Trophoblast cell (in vitro differentiated cells and primary cell): ENCODE results near the gene VCX3B.
"Not testable (repeated sequence)": the region's sequence is repeated elsewhere in the genome, so short reads cannot be mapped to it uniquely, and the experiment has no call there.

Source experiments
- DNase-seq, 2 donors: peaks; one replicate each; pipeline ENCODE4 v3.0.0-alpha.2; 2016
- H2AFZ ChIP-seq: 2 replicates; pipeline ENCODE4 v1.6.1; 2013; ENCODE audit warnings: low read length, moderate library complexity, mild to moderate bottlenecking; ENCODE audit not compliant: insufficient read depth, poor library complexity
- H2AK5ac ChIP-seq: 2 replicates; pipeline ENCODE4 v1.6.1; 2013; ENCODE audit warnings: mild to moderate bottlenecking, low read length
- H2BK120ac ChIP-seq: 2 replicates; pipeline ENCODE4 v1.6.1; 2013; ENCODE audit warnings: low read length, mild to moderate bottlenecking, moderate library complexity; ENCODE audit not compliant: insufficient read depth, poor library complexity
- H2BK12ac ChIP-seq: 2 replicates; pipeline ENCODE4 v1.6.1; 2013; ENCODE audit warnings: mild to moderate bottlenecking, low read length, moderate library complexity
- H2BK5ac ChIP-seq: 2 replicates; pipeline ENCODE4 v1.6.1; 2013; ENCODE audit warnings: low read length, low read depth, moderate library complexity, mild to moderate bottlenecking; ENCODE audit not compliant: poor library complexity
- H3K14ac ChIP-seq: 2 replicates; pipeline ENCODE4 v1.6.1; 2013; ENCODE audit warnings: mild to moderate bottlenecking, low read length
- H3K18ac ChIP-seq: 2 replicates; pipeline ENCODE4 v1.6.1; 2013; ENCODE audit warnings: mild to moderate bottlenecking, low read length
- H3K23ac ChIP-seq: 2 replicates; pipeline ENCODE4 v1.6.1; 2013; ENCODE audit warnings: low read length
- H3K27ac ChIP-seq: 2 replicates; pipeline ENCODE4 v1.5.1; 2013; ENCODE audit warnings: low read depth, mild to moderate bottlenecking, inconsistent platforms, low read length, moderate library complexity
- H3K27me3 ChIP-seq: 2 replicates; pipeline ENCODE4 v1.6.1; 2013; ENCODE audit warnings: inconsistent platforms, mild to moderate bottlenecking, low read length, moderate library complexity; ENCODE audit not compliant: insufficient read depth
- H3K36me3 ChIP-seq, 2 experiments: 1 replicate in 1 of 2; 2 replicates in 1 of 2; pipeline ENCODE4 v1.6.1; 2013; ENCODE audit warnings: low read length in 2 of 2, mild to moderate bottlenecking in 2 of 2, moderate library complexity in 1 of 2; ENCODE audit not compliant: insufficient read depth in 2 of 2, control insufficient read depth in 1 of 2
- H3K4ac ChIP-seq: 2 replicates; pipeline ENCODE4 v1.6.1; 2013; ENCODE audit warnings: low read depth, mild to moderate bottlenecking, low read length, moderate library complexity
- H3K4me1 ChIP-seq, 2 experiments: 1 replicate in 1 of 2; 2 replicates in 1 of 2; pipeline ENCODE4 v1.6.1; 2013; ENCODE audit warnings: low read length in 2 of 2, mild to moderate bottlenecking in 2 of 2, moderate library complexity in 1 of 2; ENCODE audit not compliant: insufficient read depth in 2 of 2, control insufficient read depth in 1 of 2
- H3K4me2 ChIP-seq: 2 replicates; pipeline ENCODE4 v1.6.1; 2013; ENCODE audit warnings: inconsistent platforms, mild to moderate bottlenecking, low read length, moderate library complexity
- H3K4me3 ChIP-seq: 2 replicates; pipeline ENCODE4 v1.5.1; 2013; ENCODE audit warnings: mild to moderate bottlenecking, low read depth, low read length, inconsistent platforms
- H3K79me1 ChIP-seq: one replicate; pipeline ENCODE4 v1.6.1; 2013; ENCODE audit warnings: low read length
- H3K79me2 ChIP-seq: 2 replicates; pipeline ENCODE4 v1.6.1; 2013; ENCODE audit warnings: low read length, mild to moderate bottlenecking; ENCODE audit not compliant: control insufficient read depth, insufficient read depth, poor library complexity
- H3K9ac ChIP-seq: 2 replicates; pipeline ENCODE4 v1.6.1; 2013; ENCODE audit warnings: mild to moderate bottlenecking, low read length
- H3K9me3 ChIP-seq: 2 replicates; pipeline ENCODE4 v1.6.1; 2013; ENCODE audit warnings: low read depth, mild to moderate bottlenecking, control low read depth, inconsistent platforms, low read length; ENCODE audit not compliant: insufficient read depth
- H4K12ac ChIP-seq: 2 replicates; pipeline ENCODE4 v1.6.1; 2013; ENCODE audit warnings: low read depth, mild to moderate bottlenecking, low read length, moderate library complexity
- H4K8ac ChIP-seq: 2 replicates; pipeline ENCODE4 v1.6.1; 2013; ENCODE audit warnings: low read depth, mild to moderate bottlenecking, low read length, moderate library complexity
- H4K91ac ChIP-seq: one replicate; pipeline ENCODE4 v1.6.1; 2013; ENCODE audit warnings: low read depth, mild to moderate bottlenecking, low read length, moderate library complexity
- WGBS: extraction: QIAGEN DNeasy Blood & Tissue Kit; methylation state at CpG from one replicate; pipeline ENCODE4 v1.1.7; 2013; ENCODE audit warnings: missing lambda C conversion rate; ENCODE audit not compliant: insufficient read length, insufficient coverage; ENCODE audit errors: extremely low coverage; 5-methylcytosine and 5-hydroxymethylcytosine counted together

Gene VCX3B

DNA sequence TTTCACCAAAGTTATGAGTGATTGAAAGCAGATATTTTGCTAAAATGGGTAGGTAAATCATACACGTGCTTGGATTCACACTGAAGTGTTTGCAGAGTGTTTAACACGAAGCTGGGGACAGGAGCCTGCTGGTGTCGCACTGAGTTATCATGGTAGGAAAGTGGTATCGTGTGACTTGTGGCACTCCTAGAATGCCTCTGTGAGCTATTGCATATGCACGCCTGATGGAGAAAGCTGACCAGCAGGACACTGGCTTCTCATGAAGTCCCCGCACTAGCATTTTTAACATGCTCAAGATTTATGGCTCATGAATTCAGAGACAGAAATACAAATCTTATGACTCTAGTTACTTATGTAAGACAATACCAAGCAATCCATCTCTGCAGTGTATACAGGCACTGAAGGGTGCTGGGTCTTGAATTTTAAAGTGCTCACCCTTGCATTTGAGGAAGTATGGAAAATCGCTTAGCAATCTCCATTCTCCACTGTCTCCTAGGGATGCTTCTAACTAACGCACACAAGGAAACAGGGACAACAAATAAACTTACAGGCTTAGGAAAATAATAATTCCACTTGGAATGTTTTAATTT lies 19.8 kb downstream of the VCX3B start:
- Histone ChIP-seq H4K8ac (no peak overlapping the region), H3K9me3 (no peaks in the 10 kb centered on the region), H3K27ac (no peak overlapping the region), H3K4me1 (no peaks in the 10 kb centered on the region), H2BK12ac (no peak overlapping the region), H3K36me3 (no peaks in the 10 kb centered on the region), H4K91ac (no peak overlapping the region), H3K4me3 (no peak overlapping the region), H3K14ac (no peak overlapping the region), H3K23ac (no peak overlapping the region), H3K27me3 (no peaks in the 10 kb centered on the region), H3K9ac (no peak overlapping the region), H2BK5ac (no peak overlapping the region), H2BK120ac (no peak overlapping the region), H4K12ac (no peak overlapping the region), H3K4ac (no peak overlapping the region), H3K18ac (no peak overlapping the region), H3K4me2 (no peak overlapping the region), H3K79me2 (no peaks in the 10 kb centered on the region), H2AFZ (no peak overlapping the region), H2AK5ac (no peak overlapping the region), H3K79me1 (no peaks in the 10 kb centered on the region)
- no CpG with 5 or more reads among the region's 8 CpGs for WGBS
- DNase-seq = peak; percentile 76 to 86

DNA sequence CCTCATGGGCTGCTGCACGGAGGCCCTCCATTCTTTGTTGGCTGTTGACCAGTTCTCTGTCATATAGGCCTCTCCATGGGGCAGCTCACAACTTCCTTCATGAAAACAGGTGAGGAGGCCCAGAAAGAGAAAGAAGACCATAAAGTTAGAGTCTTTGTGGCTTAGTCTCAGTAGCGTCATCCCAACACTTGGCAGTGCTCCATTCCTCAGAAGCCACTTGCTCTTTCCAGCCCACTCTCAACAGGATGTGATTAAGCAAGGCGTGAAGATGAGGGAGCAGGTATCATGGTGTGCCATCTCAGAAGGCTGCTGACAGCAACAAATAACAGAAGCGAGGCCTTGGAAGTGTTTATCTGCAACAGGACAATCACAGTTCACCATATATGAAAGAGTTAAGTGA lies 30.4 kb downstream of the VCX3B start:
- not testable (repeated sequence) for H2AFZ ChIP-seq, H3K36me3 ChIP-seq, H3K79me1 ChIP-seq, H2BK12ac ChIP-seq, H3K79me2 ChIP-seq, H4K8ac ChIP-seq, H3K18ac ChIP-seq, H4K12ac ChIP-seq, H3K9me3 ChIP-seq, H3K4me3 ChIP-seq, H3K27ac ChIP-seq, H4K91ac ChIP-seq, H2BK5ac ChIP-seq, H3K4ac ChIP-seq, H3K27me3 ChIP-seq, H2BK120ac ChIP-seq, H3K23ac ChIP-seq, H3K4me2 ChIP-seq, H3K4me1 ChIP-seq, H3K9ac ChIP-seq, H2AK5ac ChIP-seq, DNase-seq, H3K14ac ChIP-seq
- WGBS = no CpG with 5 or more reads among the region's 4 CpGs

DNA sequence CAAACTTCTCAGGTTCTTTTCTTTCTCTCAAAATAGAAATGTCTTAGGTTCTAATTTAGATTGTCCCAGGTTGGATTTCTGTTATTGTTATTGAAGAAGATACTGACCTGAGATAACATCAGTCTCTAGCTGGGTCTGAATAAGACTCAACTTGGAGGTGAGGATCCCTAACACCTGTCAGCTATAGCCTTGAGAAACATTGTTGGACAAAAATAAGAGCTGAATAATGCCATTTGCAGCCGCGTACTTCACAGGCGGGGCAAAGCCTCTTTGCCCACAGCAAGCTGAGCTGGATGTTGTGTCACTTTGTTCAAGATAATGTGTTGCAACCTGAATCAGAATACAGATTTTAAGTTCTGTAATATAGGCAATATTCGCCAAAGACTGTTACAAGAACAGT lies 35.6 kb downstream of the VCX3B start:
- H3K4me1 ChIP-seq = no peaks in the 10 kb centered on the region
- H2BK120ac ChIP-seq = no peak overlapping the region
- no peak overlapping the region for H3K4me3 ChIP-seq
- H3K23ac ChIP-seq = no peak overlapping the region
- H3K18ac ChIP-seq = no peak overlapping the region
- DNase-seq = no peak
- H2AK5ac ChIP-seq = no peak overlapping the region
- no peaks in the 10 kb centered on the region for H3K79me1 ChIP-seq
- H2BK12ac ChIP-seq = no peak overlapping the region
- no peaks in the 10 kb centered on the region for H3K36me3 ChIP-seq
- H2AFZ ChIP-seq = no peak overlapping the region
- H3K27me3 ChIP-seq = no peaks in the 10 kb centered on the region
- H3K79me2 ChIP-seq = no peaks in the 10 kb centered on the region
- WGBS = no CpG with 5 or more reads among the region's 4 CpGs
- H3K27ac ChIP-seq = no peak overlapping the region
- H2BK5ac ChIP-seq = no peak overlapping the region
- no peak overlapping the region for H4K8ac ChIP-seq
- H3K14ac ChIP-seq = no peak overlapping the region
- no peak overlapping the region for H4K91ac ChIP-seq
- no peaks in the 10 kb centered on the region for H3K9me3 ChIP-seq
- no peak overlapping the region for H3K9ac ChIP-seq
- no peak overlapping the region for H4K12ac ChIP-seq
- no peak overlapping the region for H3K4me2 ChIP-seq
- H3K4ac ChIP-seq = no peak overlapping the region

- not testable (repeated sequence) for H3K79me2 ChIP-seq, H3K36me3 ChIP-seq, H2AK5ac ChIP-seq, H3K18ac ChIP-seq, H3K27ac ChIP-seq, H3K4me3 ChIP-seq, H3K4ac ChIP-seq, H3K9ac ChIP-seq, DNase-seq, H2BK5ac ChIP-seq, H3K9me3 ChIP-seq, H3K79me1 ChIP-seq, H3K27me3 ChIP-seq, H2BK120ac ChIP-seq, H4K12ac ChIP-seq, H4K8ac ChIP-seq, H2AFZ ChIP-seq, H4K91ac ChIP-seq, H3K4me1 ChIP-seq, H3K14ac ChIP-seq, H3K4me2 ChIP-seq, H2BK12ac ChIP-seq, H3K23ac ChIP-seq
- WGBS = no CpG with 5 or more reads among the region's 21 CpGs
Observed at GRCh38 chrX:8502101-8502500, 37.5 kb downstream of the VCX3B start.
